ENCODE results near the gene PLEKHH1. TPM values are rescaled to one million over a fixed set of nuclear protein-coding genes. Genes with fewer than 3 reads are reported as not detected.

The PLEKHH1 gene
- total RNA-seq, 2 experiments from 2014 or later, result 0.42 to 0.99 TPM

DNA sequence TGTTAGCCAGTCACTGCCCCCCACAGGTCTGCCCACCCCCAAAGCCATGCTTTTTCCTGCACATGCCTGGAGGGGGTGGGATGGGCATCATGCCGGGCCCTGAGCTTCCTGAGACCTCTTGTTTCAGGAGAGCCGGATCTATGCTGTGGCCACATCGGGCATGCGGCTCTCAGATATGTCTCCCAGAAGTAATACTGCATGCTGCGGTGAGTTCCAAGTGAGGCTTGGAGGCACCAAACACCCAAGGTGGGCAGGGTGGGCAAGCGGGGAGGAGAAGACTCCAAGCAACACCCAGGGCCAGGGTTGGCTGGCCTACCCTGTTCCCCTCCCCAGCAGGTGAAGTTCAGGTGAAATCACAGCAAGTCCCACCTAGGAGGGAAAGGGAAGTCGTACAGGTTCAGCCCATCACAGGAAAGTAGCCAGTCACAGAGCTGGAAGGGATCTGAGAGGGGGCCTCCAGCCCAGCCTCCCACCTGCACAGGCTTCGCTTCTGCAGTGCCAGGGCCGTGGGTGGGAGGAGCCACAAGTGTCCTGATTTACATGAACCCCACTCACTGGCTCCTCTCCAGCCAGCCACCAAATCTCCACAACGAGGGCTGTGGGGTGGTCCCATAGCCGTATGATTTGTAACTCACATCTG, 36.0 kb downstream of the PLEKHH1 start:
- Mint-ChIP-seq H3K4me3 (no peak overlapping the region), H3K4me1 (ENCODE audit: low read depth) (peaks cover 10% of the 10 kb centered on the region), H3K36me3 (ENCODE audit: low read depth) (no peaks in the 10 kb centered on the region), H3K9me3 (ENCODE audit: insufficient read depth) (no peaks in the 10 kb centered on the region), H3K27me3 (ENCODE audit: low read depth) (peaks cover 3% of the 10 kb centered on the region), H3K27ac (no peak overlapping the region)
- ChIA-PET POLR2A (no interaction called here), CTCF (interaction anchor here (3.1 to 5.7 kb wide), 3 partner anchors 43 to 148 kb away, joined by 30 to 177 read pairs (median 77); no protein-coding TSS in a partner anchor)
- ATAC-seq (no peak), DNase-seq (no peak)

GRCh38 chr14:67569651-67570290, 36.7 kb downstream of the PLEKHH1 start:
- H3K9me3 Mint-ChIP-seq (ENCODE audit: insufficient read depth), result no peaks in the 10 kb centered on the region
- peaks cover 10% of the 10 kb centered on the region for H3K4me1 Mint-ChIP-seq (ENCODE audit: low read depth)
- H3K36me3 Mint-ChIP-seq (ENCODE audit: low read depth), result no peaks in the 10 kb centered on the region
- ChIA-PET CTCF (interaction anchor here (2.2 to 5.7 kb wide), 6 partner anchors 7 to 149 kb away, joined by 8 to 177 read pairs (median 30); no protein-coding TSS in a partner anchor), POLR2A (no interaction called here)
- H3K27me3 Mint-ChIP-seq (ENCODE audit: low read depth), result peaks cover 3% of the 10 kb centered on the region
- H3K4me3 Mint-ChIP-seq, result no peak overlapping the region
- H3K27ac Mint-ChIP-seq, result no peak overlapping the region
- ATAC-seq (no peak), DNase-seq (no peak)

GRCh38 chr14:67570453-67570852, 37.4 kb downstream of the PLEKHH1 start:
- POLR2A ChIA-PET, result interaction anchor here (1.9 kb wide), 1 partner anchor 142 kb away, joined by 6 read pairs; no protein-coding TSS in a partner anchor
- no peak overlapping the region for H3K4me3 Mint-ChIP-seq
- CTCF ChIA-PET, result interaction anchor here (0.9 to 5.7 kb wide), 25 partner anchors 8 to 211 kb away, joined by 3 to 177 read pairs (median 7); partner anchors contain the start of genes ATP6V1D, EIF2S1, PIGH and PLEKHH1
- DNase-seq (no peak), ATAC-seq (no peak)
- H3K27me3 Mint-ChIP-seq (ENCODE audit: low read depth), result peaks cover 3% of the 10 kb centered on the region
- H3K4me1 Mint-ChIP-seq (ENCODE audit: low read depth), result peaks cover 8% of the 10 kb centered on the region
- no peaks in the 10 kb centered on the region for H3K36me3 Mint-ChIP-seq (ENCODE audit: low read depth)
- no peaks in the 10 kb centered on the region for H3K9me3 Mint-ChIP-seq (ENCODE audit: insufficient read depth)
- no peak overlapping the region for H3K27ac Mint-ChIP-seq

- DNase-seq (peak; percentile 81), ATAC-seq (peak; percentile 92)
- H3K27ac Mint-ChIP-seq, result no peak overlapping the region
- H3K4me3 Mint-ChIP-seq, result no peak overlapping the region
- no peaks in the 10 kb centered on the region for H3K9me3 Mint-ChIP-seq (ENCODE audit: insufficient read depth)
- peaks cover 3% of the 10 kb centered on the region for H3K27me3 Mint-ChIP-seq (ENCODE audit: low read depth)
- ChIA-PET CTCF (interaction anchor here (0.6 to 5.7 kb wide), 61 partner anchors 9 to 212 kb away, joined by 3 to 177 read pairs (median 4); partner anchors contain the start of genes ATP6V1D, EIF2S1, PIGH and PLEKHH1), POLR2A (interaction anchor here (0.9 to 1.9 kb wide), 2 partner anchors 44 to 143 kb away, joined by 4 to 6 read pairs; no protein-coding TSS in a partner anchor)
- no peaks in the 10 kb centered on the region for H3K36me3 Mint-ChIP-seq (ENCODE audit: low read depth)
- H3K4me1 Mint-ChIP-seq (ENCODE audit: low read depth), result peaks cover 8% of the 10 kb centered on the region
Observed at GRCh38 chr14:67571275-67571990, 38.3 kb downstream of the PLEKHH1 start.

DNA sequence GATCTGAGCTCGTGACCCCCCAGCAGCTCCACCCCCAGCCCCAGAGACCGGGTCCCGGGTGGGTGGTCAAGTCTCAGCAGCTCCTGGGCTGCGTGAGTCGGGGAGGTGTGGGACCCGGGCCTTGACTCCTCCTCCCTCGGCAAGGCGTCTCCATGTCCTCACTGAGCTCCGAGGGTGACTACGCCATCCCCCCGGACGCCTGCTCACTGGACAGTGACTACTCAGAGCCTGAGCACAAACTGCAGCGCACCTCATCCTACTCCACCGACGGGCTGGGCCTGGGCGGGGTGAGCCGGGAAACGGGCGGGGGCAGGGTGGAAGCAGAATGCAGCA, 38.9 kb downstream of the PLEKHH1 start:
- DNase-seq (no peak), ATAC-seq (no peak)
- Mint-ChIP-seq H3K4me3 (no peak overlapping the region), H3K27ac (no peak overlapping the region), H3K9me3 (ENCODE audit: insufficient read depth) (no peaks in the 10 kb centered on the region), H3K4me1 (ENCODE audit: low read depth) (peaks cover 7% of the 10 kb centered on the region), H3K36me3 (ENCODE audit: low read depth) (no peaks in the 10 kb centered on the region), H3K27me3 (ENCODE audit: low read depth) (peaks cover 3% of the 10 kb centered on the region)
- ChIA-PET POLR2A (interaction anchor here (1.9 kb wide), 1 partner anchor 144 kb away, joined by 6 read pairs; no protein-coding TSS in a partner anchor), CTCF (interaction anchor here (0.6 to 5.7 kb wide), 49 partner anchors 9 to 189 kb away, joined by 3 to 177 read pairs (median 5); partner anchors contain the start of genes PIGH, PLEKHH1 and VTI1B)

DNA sequence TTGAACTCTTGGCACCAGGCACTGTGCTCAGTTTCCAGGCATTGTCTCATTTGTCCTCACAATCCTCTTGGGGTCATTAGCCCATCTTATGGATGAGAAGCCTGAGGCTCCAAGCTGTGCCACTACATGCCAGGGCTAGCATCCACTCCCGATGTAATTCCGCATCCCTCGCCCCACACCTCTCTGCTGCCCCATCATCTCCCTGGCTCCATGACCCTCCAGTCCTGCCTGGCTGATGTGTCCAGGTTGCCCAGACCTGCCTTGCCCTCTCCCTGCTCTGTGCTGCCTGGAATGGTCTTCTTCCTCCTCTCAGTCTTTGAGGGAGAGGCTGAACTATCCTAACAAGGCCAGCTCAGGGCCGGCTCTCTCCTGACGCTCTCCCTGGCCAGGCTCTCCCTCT, 39.5 kb downstream of the PLEKHH1 start:
- ATAC-seq (no peak), DNase-seq (no peak)
- ChIA-PET CTCF (interaction anchor here (1.5 to 5.7 kb wide), 8 partner anchors 10 to 145 kb away, joined by 7 to 177 read pairs (median 14); partner anchors contain the start of genes PIGH and PLEKHH1), POLR2A (no interaction called here)
- Mint-ChIP-seq H3K4me3 (no peak overlapping the region), H3K27ac (no peak overlapping the region), H3K9me3 (ENCODE audit: insufficient read depth) (no peaks in the 10 kb centered on the region), H3K4me1 (ENCODE audit: low read depth) (peaks cover under 1% of the 10 kb centered on the region), H3K36me3 (ENCODE audit: low read depth) (no peaks in the 10 kb centered on the region), H3K27me3 (ENCODE audit: low read depth) (peaks cover 3% of the 10 kb centered on the region)

- Mint-ChIP-seq H3K27me3 (ENCODE audit: low read depth) (peaks cover 3% of the 10 kb centered on the region), H3K4me3 (no peak overlapping the region), H3K4me1 (ENCODE audit: low read depth) (no peaks in the 10 kb centered on the region), H3K27ac (no peak overlapping the region), H3K36me3 (ENCODE audit: low read depth) (no peaks in the 10 kb centered on the region), H3K9me3 (ENCODE audit: insufficient read depth) (no peaks in the 10 kb centered on the region)
- DNase-seq, result no peak
- ATAC-seq, result no peak
- ChIA-PET POLR2A (no interaction called here), CTCF (interaction anchor here (2.5 to 5.7 kb wide), 3 partner anchors 10 to 145 kb away, joined by 12 to 177 read pairs (median 77); no protein-coding TSS in a partner anchor)
Observed at GRCh38 chr14:67573228-67574010, 40.3 kb downstream of the PLEKHH1 start.

- no peak overlapping the region for H3K27ac Mint-ChIP-seq
- ChIA-PET CTCF (interaction anchor here (5.4 kb wide), 1 partner anchor 146 kb away, joined by 177 read pairs; no protein-coding TSS in a partner anchor), POLR2A (no interaction called here)
- no peak overlapping the region for H3K4me3 Mint-ChIP-seq
- DNase-seq, result no peak
- H3K27me3 Mint-ChIP-seq (ENCODE audit: low read depth), result peaks cover 3% of the 10 kb centered on the region
- no peaks in the 10 kb centered on the region for H3K9me3 Mint-ChIP-seq (ENCODE audit: insufficient read depth)
- no peaks in the 10 kb centered on the region for H3K36me3 Mint-ChIP-seq (ENCODE audit: low read depth)
- H3K4me1 Mint-ChIP-seq (ENCODE audit: low read depth), result no peaks in the 10 kb centered on the region
- ATAC-seq, result no peak
Observed at GRCh38 chr14:67574156-67574555, 41.1 kb downstream of the PLEKHH1 start.

DNA sequence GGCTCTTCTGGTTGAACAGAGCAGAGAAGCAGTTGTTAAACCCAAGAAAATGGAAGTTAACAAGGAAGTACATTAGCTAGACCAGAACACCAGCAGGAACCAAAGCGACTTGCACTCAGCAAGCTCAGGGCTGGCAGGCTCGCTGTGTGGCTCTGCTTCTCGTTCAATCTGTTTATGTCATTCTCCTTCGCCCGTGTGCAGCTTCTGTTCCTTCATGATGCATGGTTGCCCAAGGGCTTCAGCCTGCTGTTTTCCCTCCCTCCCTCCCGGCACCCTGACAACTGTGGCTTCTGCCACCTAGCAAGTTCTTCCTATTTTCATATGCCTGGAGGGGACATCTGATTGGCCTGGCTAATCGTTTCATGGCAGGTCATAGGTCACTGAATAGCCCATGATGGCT, 41.7 kb downstream of the PLEKHH1 start:
- Mint-ChIP-seq H3K36me3 (ENCODE audit: low read depth) (no peaks in the 10 kb centered on the region), H3K9me3 (ENCODE audit: insufficient read depth) (no peaks in the 10 kb centered on the region), H3K27me3 (ENCODE audit: low read depth) (peaks cover 3% of the 10 kb centered on the region), H3K4me1 (ENCODE audit: low read depth) (no peaks in the 10 kb centered on the region), H3K27ac (no peak overlapping the region), H3K4me3 (no peak overlapping the region)
- POLR2A ChIA-PET, result no interaction called here
- CTCF ChIA-PET, result no interaction called here
- DNase-seq, result no peak
- ATAC-seq, result no peak

DNA sequence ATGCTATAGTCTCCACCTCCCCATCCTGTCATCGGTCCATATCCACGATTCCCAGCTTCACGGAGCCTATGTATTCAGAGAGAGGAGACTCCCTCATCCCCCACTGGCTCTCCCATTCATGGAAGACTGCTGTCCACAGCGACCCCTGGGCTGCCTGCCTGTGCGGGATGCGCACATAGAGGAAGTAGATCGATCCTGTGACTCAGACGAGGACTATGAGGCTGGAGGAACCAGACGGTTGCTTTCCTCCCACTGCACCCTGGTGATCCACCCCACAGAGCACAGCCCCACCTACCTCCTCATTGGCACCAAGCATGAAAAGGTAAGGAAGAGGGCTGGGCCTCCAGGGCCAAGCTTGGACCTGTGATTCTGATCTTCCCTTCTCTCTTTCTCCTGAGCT, 42.6 kb downstream of the PLEKHH1 start:
- Mint-ChIP-seq H3K4me1 (ENCODE audit: low read depth) (no peaks in the 10 kb centered on the region), H3K4me3 (no peak overlapping the region), H3K9me3 (ENCODE audit: insufficient read depth) (no peaks in the 10 kb centered on the region), H3K27ac (no peak overlapping the region), H3K36me3 (ENCODE audit: low read depth) (no peaks in the 10 kb centered on the region), H3K27me3 (ENCODE audit: low read depth) (no peaks in the 10 kb centered on the region)
- CTCF ChIA-PET, result interaction anchor here (1.3 to 1.9 kb wide), 2 partner anchors 49 to 148 kb away, joined by 5 read pairs; no protein-coding TSS in a partner anchor
- DNase-seq (no peak), ATAC-seq (no peak)
- POLR2A ChIA-PET, result interaction anchor here (0.9 kb wide), 1 partner anchor 24 kb away, joined by 3 read pairs; the partner anchor contains the start of gene PIGH

Data from activated CD8-positive, alpha-beta T cell treated with anti-CD3 and anti-CD28 coated beads, Interleukin-2, amount 10 ng/mL, durations not matched to agents 7 days and 5 days (primary cell).